ENCODE measurements around the gene ACMSD.
A peak's percentile ranks its signal among the peaks of the same experiment; 100 is the strongest.

Gene ACMSD

DNA sequence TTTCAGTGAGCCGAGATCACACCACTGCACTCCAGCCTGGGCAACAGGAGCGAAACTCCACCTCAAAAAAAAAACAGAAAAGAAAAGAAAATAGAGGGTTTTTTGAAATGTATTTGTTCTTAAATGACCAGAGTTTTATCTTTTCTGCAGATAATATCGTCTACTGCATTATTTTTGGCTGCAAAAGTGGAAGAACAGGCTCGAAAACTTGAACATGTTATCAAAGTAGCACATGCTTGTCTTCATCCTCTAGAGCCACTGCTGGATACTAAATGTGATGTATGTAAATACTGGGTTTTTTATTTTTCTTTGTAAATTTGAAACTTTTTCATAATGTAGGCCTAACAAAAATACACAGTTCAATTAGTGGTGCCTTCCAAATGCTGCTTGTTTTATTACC, 98.3 kb downstream of the ACMSD start:
- H3K79me2 ChIP-seq (ENCODE audit: control insufficient read depth, insufficient read depth, low read length, poor library complexity) = peaks cover 2% of the 10 kb centered on the region
- no CpG with 5 or more reads among the region's 4 CpGs for WGBS (ENCODE audit: extremely low coverage, insufficient coverage, insufficient read length)
- H3K4me1 ChIP-seq (ENCODE audit: control insufficient read depth in 1 of 2, insufficient read depth in 2 of 2, low read length in 2 of 2) = no peaks in the 10 kb centered on the region

DNA sequence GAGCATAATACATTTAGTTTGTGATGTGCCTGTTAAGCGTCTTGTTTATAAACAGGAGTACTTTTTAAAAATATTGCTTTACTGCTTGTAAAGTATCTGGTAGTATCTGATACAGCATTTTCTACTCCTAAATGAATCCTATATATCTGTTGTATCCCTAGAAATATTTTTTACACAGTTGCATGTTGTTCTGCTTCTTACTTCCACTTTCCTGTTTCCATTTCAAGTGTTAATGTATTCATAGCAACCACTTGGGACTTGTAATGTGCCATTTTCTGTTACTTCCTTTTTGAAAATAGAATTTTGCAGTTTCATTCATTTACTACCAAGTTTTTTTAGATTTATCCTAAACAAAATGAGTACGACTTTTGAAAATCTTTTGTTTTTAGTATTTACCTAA, 105.1 kb downstream of the ACMSD start:
- Histone ChIP-seq H3K27ac (ENCODE audit: low read depth, low read length) (no peak overlapping the region), H3K4me3 (ENCODE audit: low read depth, low read length) (no peak overlapping the region), H3K23ac (ENCODE audit: low read length) (no peak overlapping the region), H2BK12ac (ENCODE audit: low read length) (no peak overlapping the region), H3K79me1 (ENCODE audit: low read length) (no peaks in the 10 kb centered on the region), H2AFZ (ENCODE audit: insufficient read depth, low read length, poor library complexity) (no peak overlapping the region), H3K79me2 (ENCODE audit: control insufficient read depth, insufficient read depth, low read length, poor library complexity) (no peaks in the 10 kb centered on the region), H3K14ac (ENCODE audit: low read length) (no peak overlapping the region), H4K91ac (ENCODE audit: low read depth, low read length) (no peak overlapping the region), H3K36me3 (ENCODE audit: control insufficient read depth in 1 of 2, insufficient read depth in 2 of 2, low read length in 2 of 2) (peaks cover 13 to 24% of the 10 kb centered on the region in 2 experiments), H3K18ac (ENCODE audit: low read length) (no peak overlapping the region), H2BK5ac (ENCODE audit: low read depth, low read length, poor library complexity) (no peak overlapping the region), H3K4me2 (ENCODE audit: low read length) (no peak overlapping the region), H2AK5ac (ENCODE audit: low read length) (no peak overlapping the region), H3K9ac (ENCODE audit: low read length) (no peak overlapping the region), H3K4ac (ENCODE audit: low read depth, low read length) (no peak overlapping the region), H4K8ac (ENCODE audit: low read depth, low read length) (no peak overlapping the region), H4K12ac (ENCODE audit: low read depth, low read length) (no peak overlapping the region), H3K4me1 (ENCODE audit: control insufficient read depth in 1 of 2, insufficient read depth in 2 of 2, low read length in 2 of 2) (no peaks in the 10 kb centered on the region), H3K9me3 (ENCODE audit: insufficient read depth, low read depth, low read length) (no peaks in the 10 kb centered on the region), H3K27me3 (ENCODE audit: insufficient read depth, low read length) (no peaks in the 10 kb centered on the region), H2BK120ac (ENCODE audit: insufficient read depth, low read length, poor library complexity) (no peak overlapping the region)
- WGBS (ENCODE audit: extremely low coverage, insufficient coverage, insufficient read length) = no CpG with 5 or more reads among the region's 2 CpGs
- no peak for DNase-seq

More for the DNA sequence above, 98.3 kb downstream of the ACMSD start:
- Histone ChIP-seq H3K4ac (ENCODE audit: low read depth, low read length) (no peak overlapping the region), H3K79me1 (ENCODE audit: low read length) (no peaks in the 10 kb centered on the region), H3K23ac (ENCODE audit: low read length) (no peak overlapping the region), H3K14ac (ENCODE audit: low read length) (no peak overlapping the region), H2AK5ac (ENCODE audit: low read length) (no peak overlapping the region), H2AFZ (ENCODE audit: insufficient read depth, low read length, poor library complexity) (no peak overlapping the region), H3K27ac (ENCODE audit: low read depth, low read length) (no peak overlapping the region), H3K36me3 (ENCODE audit: control insufficient read depth in 1 of 2, insufficient read depth in 2 of 2, low read length in 2 of 2) (peaks cover 13 to 14% of the 10 kb centered on the region in 2 experiments), H4K91ac (ENCODE audit: low read depth, low read length) (no peak overlapping the region), H2BK120ac (ENCODE audit: insufficient read depth, low read length, poor library complexity) (no peak overlapping the region), H4K8ac (ENCODE audit: low read depth, low read length) (no peak overlapping the region), H3K4me3 (ENCODE audit: low read depth, low read length) (no peak overlapping the region), H3K9me3 (ENCODE audit: insufficient read depth, low read depth, low read length) (no peaks in the 10 kb centered on the region), H3K4me2 (ENCODE audit: low read length) (no peak overlapping the region), H3K9ac (ENCODE audit: low read length) (no peak overlapping the region), H3K27me3 (ENCODE audit: insufficient read depth, low read length) (no peaks in the 10 kb centered on the region), H4K12ac (ENCODE audit: low read depth, low read length) (no peak overlapping the region), H2BK12ac (ENCODE audit: low read length) (no peak overlapping the region), H3K18ac (ENCODE audit: low read length) (no peak overlapping the region), H2BK5ac (ENCODE audit: low read depth, low read length, poor library complexity) (no peak overlapping the region)
- peak; percentile 2 to 41 for DNase-seq

DNA sequence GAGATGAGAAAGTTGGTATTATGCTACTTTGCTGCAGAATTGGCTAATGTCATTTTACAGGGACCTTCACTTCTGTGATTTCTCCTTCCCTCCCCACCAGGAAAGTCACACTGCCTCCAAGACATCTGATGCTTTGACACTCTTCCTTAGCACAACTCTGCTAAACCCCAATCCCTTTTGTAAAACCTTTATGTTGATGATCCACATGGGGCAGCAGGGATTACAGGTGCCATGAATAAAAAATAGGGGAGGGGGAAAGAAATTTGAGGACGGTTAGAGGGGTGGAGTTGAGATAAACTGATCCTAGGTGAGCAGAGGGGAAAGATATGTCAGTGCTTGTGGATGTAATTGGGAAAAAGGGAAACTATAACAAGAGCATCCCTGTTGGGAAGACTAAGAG, 106.6 kb downstream of the ACMSD start:
- Histone ChIP-seq H2BK120ac (ENCODE audit: insufficient read depth, low read length, poor library complexity) (no peak overlapping the region), H3K4me2 (ENCODE audit: low read length) (no peak overlapping the region), H3K79me1 (ENCODE audit: low read length) (no peaks in the 10 kb centered on the region), H3K27ac (ENCODE audit: low read depth, low read length) (no peak overlapping the region), H4K12ac (ENCODE audit: low read depth, low read length) (no peak overlapping the region), H3K4ac (ENCODE audit: low read depth, low read length) (no peak overlapping the region), H3K27me3 (ENCODE audit: insufficient read depth, low read length) (no peaks in the 10 kb centered on the region), H4K91ac (ENCODE audit: low read depth, low read length) (no peak overlapping the region), H3K79me2 (ENCODE audit: control insufficient read depth, insufficient read depth, low read length, poor library complexity) (no peaks in the 10 kb centered on the region), H2BK12ac (ENCODE audit: low read length) (no peak overlapping the region), H4K8ac (ENCODE audit: low read depth, low read length) (no peak overlapping the region), H3K14ac (ENCODE audit: low read length) (no peak overlapping the region), H3K4me3 (ENCODE audit: low read depth, low read length) (no peak overlapping the region), H3K36me3 (ENCODE audit: control insufficient read depth in 1 of 2, insufficient read depth in 2 of 2, low read length in 2 of 2) (peaks cover 15 to 30% of the 10 kb centered on the region in 2 experiments), H2AK5ac (ENCODE audit: low read length) (no peak overlapping the region), H3K9me3 (ENCODE audit: insufficient read depth, low read depth, low read length) (no peaks in the 10 kb centered on the region), H3K9ac (ENCODE audit: low read length) (no peak overlapping the region), H2BK5ac (ENCODE audit: low read depth, low read length, poor library complexity) (no peak overlapping the region), H3K4me1 (ENCODE audit: control insufficient read depth in 1 of 2, insufficient read depth in 2 of 2, low read length in 2 of 2) (no peaks in the 10 kb centered on the region), H3K23ac (ENCODE audit: low read length) (no peak overlapping the region), H3K18ac (ENCODE audit: low read length) (no peak overlapping the region), H2AFZ (ENCODE audit: insufficient read depth, low read length, poor library complexity) (no peak overlapping the region)
- DNase-seq = no peak
- WGBS (ENCODE audit: extremely low coverage, insufficient coverage, insufficient read length) = 100% methylated on average over 1 of the region's 1 CpG

DNA sequence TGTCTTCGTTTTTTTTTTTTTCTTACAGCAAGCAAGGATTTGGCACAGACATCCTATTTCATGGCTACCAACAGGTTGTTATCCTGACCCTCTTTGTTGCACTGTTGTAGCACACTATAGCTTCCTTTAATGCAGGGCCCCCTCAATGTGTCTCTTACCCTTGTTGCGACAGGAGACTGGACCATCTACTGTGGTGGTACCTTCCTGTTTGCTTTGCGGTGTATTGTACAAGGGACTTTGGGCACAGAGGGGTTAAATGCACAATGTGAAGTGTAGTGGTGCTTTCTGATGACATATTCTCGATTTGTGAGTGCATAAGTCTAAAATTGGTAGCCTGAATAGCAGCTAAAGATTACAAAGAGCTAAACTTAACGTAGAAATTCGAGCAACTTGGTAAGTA, 107.7 kb downstream of the ACMSD start:
- H3K9me3 ChIP-seq (ENCODE audit: insufficient read depth, low read depth, low read length) = no peaks in the 10 kb centered on the region
- no peak overlapping the region for H3K4me2 ChIP-seq (ENCODE audit: low read length)
- H2BK120ac ChIP-seq (ENCODE audit: insufficient read depth, low read length, poor library complexity) = no peak overlapping the region
- no peak overlapping the region for H2AK5ac ChIP-seq (ENCODE audit: low read length)
- H3K4me1 ChIP-seq (ENCODE audit: control insufficient read depth in 1 of 2, insufficient read depth in 2 of 2, low read length in 2 of 2) = no peaks in the 10 kb centered on the region
- no peak overlapping the region for H3K4ac ChIP-seq (ENCODE audit: low read depth, low read length)
- H4K91ac ChIP-seq (ENCODE audit: low read depth, low read length) = no peak overlapping the region
- H3K79me2 ChIP-seq (ENCODE audit: control insufficient read depth, insufficient read depth, low read length, poor library complexity) = no peaks in the 10 kb centered on the region
- H2BK12ac ChIP-seq (ENCODE audit: low read length) = no peak overlapping the region
- H3K14ac ChIP-seq (ENCODE audit: low read length) = no peak overlapping the region
- H4K8ac ChIP-seq (ENCODE audit: low read depth, low read length) = no peak overlapping the region
- H3K18ac ChIP-seq (ENCODE audit: low read length) = no peak overlapping the region
- DNase-seq = no peak
- H3K9ac ChIP-seq (ENCODE audit: low read length) = no peak overlapping the region
- peak overlapping the region; percentile 12 for H4K12ac ChIP-seq (ENCODE audit: low read depth, low read length)
- no peak overlapping the region for H2AFZ ChIP-seq (ENCODE audit: insufficient read depth, low read length, poor library complexity)
- no peak overlapping the region for H3K27ac ChIP-seq (ENCODE audit: low read depth, low read length)
- H3K23ac ChIP-seq (ENCODE audit: low read length) = no peak overlapping the region
- H3K4me3 ChIP-seq (ENCODE audit: low read depth, low read length) = no peak overlapping the region
- no CpG with 5 or more reads among the region's 6 CpGs for WGBS (ENCODE audit: extremely low coverage, insufficient coverage, insufficient read length)
- H2BK5ac ChIP-seq (ENCODE audit: low read depth, low read length, poor library complexity) = no peak overlapping the region
- peaks cover 18 to 27% of the 10 kb centered on the region in 2 experiments for H3K36me3 ChIP-seq (ENCODE audit: control insufficient read depth in 1 of 2, insufficient read depth in 2 of 2, low read length in 2 of 2)
- no peaks in the 10 kb centered on the region for H3K79me1 ChIP-seq (ENCODE audit: low read length)
- H3K27me3 ChIP-seq (ENCODE audit: insufficient read depth, low read length) = no peaks in the 10 kb centered on the region

Data from trophoblast cell (in vitro differentiated cells and primary cell).